CD4-positive, alpha-beta memory T cell (primary cell): Measurements from ENCODE around the gene XXYLT1. TPM values are rescaled to one million over a fixed set of nuclear protein-coding genes. Genes with fewer than 3 reads are reported as not detected.

Experiments used
- CTCF ChIA-PET: fragments of 350-600 bp; sonication (Branson Sonifier 250); formaldehyde crosslinking; loops from one replicate; lab custom pipeline; 2021; ENCODE audit warnings: inconsistent platforms; ENCODE audit not compliant: partially characterized antibody; lab: Charles Lee
- POLR2A ChIA-PET: fragments of 350-600 bp; sonication (Branson Sonifier 250); formaldehyde crosslinking; loops from one replicate; lab custom pipeline; 2021; ENCODE audit not compliant: partially characterized antibody; lab: Charles Lee
- DNase-seq, 5 donors: peaks; one replicate each; pipeline versions ENCODE4 v3.0.0 to v3.0.0-alpha.2; 2020 to 2022; ENCODE audit warnings: mixed read lengths in 1 of 5
- H3K27ac ChIP-seq: one replicate; pipeline ENCODE4 v1.7.0; 2013; ENCODE audit warnings: low read depth, low read length
- H3K27me3 ChIP-seq: 2 replicates; pipeline ENCODE4 v1.7.0; 2013; ENCODE audit warnings: mild to moderate bottlenecking, low read length, moderate library complexity; ENCODE audit not compliant: insufficient read depth
- H3K36me3 ChIP-seq: 2 replicates; pipeline ENCODE4 v1.7.0; 2013; ENCODE audit warnings: mild to moderate bottlenecking, low read length, moderate library complexity; ENCODE audit not compliant: insufficient read depth
- H3K4me1 ChIP-seq: 2 replicates; pipeline ENCODE4 v1.7.0; 2013; ENCODE audit warnings: mild to moderate bottlenecking, low read length, moderate library complexity; ENCODE audit not compliant: insufficient read depth
- H3K4me3 ChIP-seq, 2 donors: one replicate each; pipeline ENCODE4 v1.7.0; 2013; ENCODE audit warnings: low read length in 2 of 2, mild to moderate bottlenecking in 1 of 2
- H3K9me3 ChIP-seq, 2 donors: one replicate each; pipeline ENCODE4 v1.7.0; 2013; ENCODE audit warnings: low read length in 2 of 2, control low read depth in 1 of 2; ENCODE audit not compliant: control insufficient read depth in 1 of 2
- H3K27ac Mint-ChIP-seq, 7 donors: one replicate each; pipeline ENCODE4 v1.8.0; 2020 to 2021; ENCODE audit warnings: mixed read lengths in 7 of 7, mild to moderate bottlenecking in 6 of 7, inconsistent platforms in 3 of 7, moderate library complexity in 3 of 7
- H3K27me3 Mint-ChIP-seq, 2 donors: one replicate each; pipeline ENCODE4 v1.8.0; 2020 to 2021; ENCODE audit warnings: mixed read lengths in 2 of 2
- H3K36me3 Mint-ChIP-seq, 2 donors: one replicate each; pipeline ENCODE4 v1.8.0; 2020 to 2021; ENCODE audit warnings: mixed read lengths in 2 of 2, inconsistent platforms in 1 of 2, mild to moderate bottlenecking in 1 of 2
- H3K4me1 Mint-ChIP-seq, 4 donors: one replicate each; pipeline ENCODE4 v1.8.0; 2020 to 2021; ENCODE audit warnings: mixed read lengths in 4 of 4, mild to moderate bottlenecking in 1 of 4
- H3K4me3 Mint-ChIP-seq, 8 donors: one replicate each; pipeline ENCODE4 v1.8.0; 2020 to 2021; ENCODE audit warnings: mixed read lengths in 8 of 8, mild to moderate bottlenecking in 7 of 8, moderate library complexity in 6 of 8, inconsistent platforms in 3 of 8
- H3K9me3 Mint-ChIP-seq, 8 donors: one replicate each; pipeline ENCODE4 v1.8.0; 2020 to 2021; ENCODE audit warnings: mixed read lengths in 8 of 8, mild to moderate bottlenecking in 5 of 8, inconsistent platforms in 3 of 8, moderate library complexity in 1 of 8
- intact Hi-C: fragments of 100-400 bp; cut with micrococcal nuclease; formaldehyde crosslinking; loops from one replicate; pipeline ENCODE4 v1.15.1; 2023
- polyA plus RNA-seq, 2 donors: library from polyadenylated mRNA; unstranded; fragments of 300-500 nt; fragmentation: Illumina TruSeq; gene quantifications; one replicate each; pipeline ENCODE4 v1.2.3, GENCODE V29; 2021
- total RNA-seq, 2 experiments: library from RNA; stranded (reverse); gene quantifications; one replicate each; pipeline ENCODE4 v1.2.3, GENCODE V29; 2021

The XXYLT1 gene
- total and polyA plus RNA-seq, 4 experiments from 2014 or later = 3.9 to 6.3 (median 4.3) TPM

DNA sequence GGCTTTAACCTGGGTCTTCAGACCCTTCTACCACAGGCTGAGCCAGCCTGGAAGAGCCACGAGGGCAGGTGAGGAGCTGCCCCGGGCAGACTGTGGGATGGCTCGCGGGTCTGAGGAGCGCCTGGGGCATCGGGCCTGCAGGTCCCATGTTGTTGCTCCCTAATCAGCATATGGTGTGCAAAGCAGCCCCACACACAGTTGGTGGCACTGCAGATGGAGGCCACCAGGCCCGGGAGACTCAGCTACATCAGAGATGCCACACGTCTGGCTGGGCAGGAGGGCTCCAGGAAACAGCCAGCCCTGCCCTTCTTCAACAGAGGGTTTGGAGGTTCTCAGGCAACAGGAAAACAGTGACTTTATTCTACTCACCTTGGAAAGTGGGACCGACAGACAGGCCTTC lies 63.9 kb downstream of the XXYLT1 start:
- ChIA-PET POLR2A (no interaction called here), CTCF (no interaction called here)
- Histone ChIP-seq H3K4me3 (no peak overlapping the region), H3K4me1 (peaks cover 21% of the 10 kb centered on the region), H3K27ac (no peak overlapping the region), H3K36me3 (no peaks in the 10 kb centered on the region), H3K9me3 (no peaks in the 10 kb centered on the region), H3K27me3 (no peaks in the 10 kb centered on the region)
- intact Hi-C loops = no loop called here
- Mint-ChIP-seq H3K4me1 (peaks cover 13 to 25% (median 19%) of the 10 kb centered on the region in 4 donors), H3K9me3 (peaks cover 0 to 2% (median 0%) of the 10 kb centered on the region in 8 donors), H3K36me3 (peaks cover 0 to 1% of the 10 kb centered on the region in 2 donors), H3K4me3 (no peak overlapping the region), H3K27me3 (no peaks in the 10 kb centered on the region), H3K27ac (no peak overlapping the region)
- DNase-seq = no peak

DNA sequence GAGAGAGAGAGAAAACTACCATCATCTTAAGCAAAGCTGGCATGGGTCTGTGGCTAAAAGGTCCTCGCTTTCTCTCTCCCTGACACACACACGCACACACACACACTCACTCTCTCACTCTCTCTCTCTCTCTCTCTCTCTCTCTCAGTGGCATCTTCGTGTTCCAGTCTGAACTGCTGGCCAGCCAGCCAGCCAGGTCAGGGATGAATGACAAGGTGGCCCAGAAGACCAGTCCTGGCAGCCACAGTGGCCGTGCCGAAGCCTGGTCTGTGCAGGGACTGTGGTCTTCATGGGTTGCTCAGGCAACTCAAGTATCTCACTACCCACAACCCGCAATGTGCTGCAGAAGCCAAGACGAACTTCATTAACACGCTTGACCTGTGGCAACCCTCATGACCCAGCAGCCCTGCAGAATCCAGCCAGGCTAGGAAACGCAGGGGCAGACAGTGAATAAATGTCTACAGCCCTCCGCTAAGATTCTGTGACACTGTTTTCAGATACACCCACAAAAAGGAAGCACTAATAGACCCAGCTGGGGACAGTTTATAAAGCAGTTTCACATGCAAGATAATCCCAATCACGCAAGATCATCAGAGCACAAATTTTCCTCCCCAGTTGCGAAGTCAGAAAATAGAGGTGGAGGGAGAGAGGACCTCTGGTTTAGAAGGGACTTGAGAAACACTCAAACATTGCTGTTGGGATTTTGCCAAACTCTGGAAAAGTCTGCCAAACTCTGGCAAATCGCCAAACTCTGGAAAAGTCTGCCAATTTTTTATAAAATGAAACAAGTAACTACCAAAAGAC lies 66.4 kb downstream of the XXYLT1 start:
- Mint-ChIP-seq H3K9me3 (peaks cover 0 to 2% (median 0%) of the 10 kb centered on the region in 8 donors), H3K27me3 (no peaks in the 10 kb centered on the region), H3K27ac (peak overlapping the region in 2 of 7 donors; percentile 1 to 83), H3K36me3 (no peaks in the 10 kb centered on the region), H3K4me3 (peak overlapping the region in 2 of 8 donors; percentile 45 to 52), H3K4me1 (peaks cover 10 to 22% (median 17%) of the 10 kb centered on the region in 4 donors)
- no peak overlapping the region for H3K4me3 ChIP-seq
- H3K9me3 ChIP-seq = no peaks in the 10 kb centered on the region
- intact Hi-C loops = no loop called here
- H3K27me3 ChIP-seq = no peaks in the 10 kb centered on the region
- ChIA-PET CTCF (interaction anchor here (0.7 to 1.7 kb wide), 2 partner anchors 16 to 18 kb away, joined by 3 to 4 read pairs; no protein-coding TSS in a partner anchor), POLR2A (no interaction called here)
- peaks cover 21% of the 10 kb centered on the region for H3K4me1 ChIP-seq
- H3K36me3 ChIP-seq = no peaks in the 10 kb centered on the region
- no peak for DNase-seq
- no peak overlapping the region for H3K27ac ChIP-seq

DNA sequence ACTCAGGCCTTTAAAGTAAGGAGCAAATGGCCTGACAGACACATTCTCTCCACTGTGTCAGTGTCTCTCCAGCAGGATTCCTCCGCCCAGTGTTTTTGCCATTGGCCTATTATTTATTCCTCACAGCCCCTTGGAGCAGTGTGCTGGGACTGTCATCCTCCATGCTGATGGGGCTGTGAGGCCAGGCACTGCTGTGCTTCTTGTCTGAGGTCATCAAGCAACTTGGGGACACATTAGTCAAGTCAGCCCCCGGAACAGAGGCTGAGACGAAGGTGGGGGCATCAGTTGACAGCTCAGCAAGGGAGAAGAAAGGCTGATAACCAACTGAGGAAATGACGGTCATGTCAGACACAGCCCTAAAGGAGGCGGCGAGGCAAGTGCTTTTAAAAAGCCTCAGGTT lies 67.4 kb downstream of the XXYLT1 start:
- H3K36me3 Mint-ChIP-seq = no peaks in the 10 kb centered on the region
- H3K27ac ChIP-seq = no peak overlapping the region
- H3K4me1 Mint-ChIP-seq = peaks cover 10 to 21% (median 15%) of the 10 kb centered on the region in 4 donors

DNA sequence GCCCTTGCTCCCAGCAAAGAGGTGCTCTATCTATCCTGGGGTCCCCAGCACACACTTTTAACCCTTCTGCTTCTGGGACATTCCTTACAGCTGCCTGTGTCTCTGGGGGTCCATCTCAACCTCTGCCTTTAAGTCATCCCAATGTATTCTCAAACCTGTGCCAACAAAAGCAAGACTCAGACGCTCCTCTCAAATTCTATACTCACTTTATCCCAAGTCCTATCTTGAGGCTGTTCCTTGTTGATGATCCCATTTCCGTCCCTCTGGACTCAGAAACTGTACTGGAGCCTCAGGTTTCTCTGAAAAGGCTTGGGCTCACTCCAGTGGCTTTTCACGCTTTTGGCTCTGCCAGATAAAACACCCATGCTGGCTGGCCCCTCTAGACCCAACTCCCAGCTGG lies 69.7 kb downstream of the XXYLT1 start:
- ChIA-PET POLR2A (no interaction called here), CTCF (no interaction called here)
- Mint-ChIP-seq H3K27me3 (no peaks in the 10 kb centered on the region), H3K4me3 (no peak overlapping the region), H3K27ac (no peak overlapping the region), H3K36me3 (no peaks in the 10 kb centered on the region), H3K9me3 (peaks cover 0 to 2% (median 0%) of the 10 kb centered on the region in 8 donors), H3K4me1 (peaks cover 7 to 20% (median 11%) of the 10 kb centered on the region in 4 donors)
- intact Hi-C loops = no loop called here
- no peak overlapping the region for H3K27ac ChIP-seq
- no peaks in the 10 kb centered on the region for H3K27me3 ChIP-seq
- no peak overlapping the region for H3K4me3 ChIP-seq
- DNase-seq = no peak
- no peaks in the 10 kb centered on the region for H3K9me3 ChIP-seq
- H3K4me1 ChIP-seq = peaks cover 9% of the 10 kb centered on the region
- no peaks in the 10 kb centered on the region for H3K36me3 ChIP-seq

More for the DNA sequence above, 67.4 kb downstream of the XXYLT1 start:
- Histone ChIP-seq H3K27me3 (no peaks in the 10 kb centered on the region), H3K36me3 (no peaks in the 10 kb centered on the region), H3K9me3 (no peaks in the 10 kb centered on the region), H3K4me1 (peaks cover 18% of the 10 kb centered on the region), H3K4me3 (no peak overlapping the region)
- POLR2A ChIA-PET = no interaction called here
- intact Hi-C loops = no loop called here
- CTCF ChIA-PET = interaction anchor here (0.7 to 1.7 kb wide), 2 partner anchors 15 to 19 kb away, joined by 3 to 4 read pairs; no protein-coding TSS in a partner anchor
- Mint-ChIP-seq H3K9me3 (peaks cover 0 to 2% (median 0%) of the 10 kb centered on the region in 8 donors), H3K4me3 (peak overlapping the region in 1 of 8 donors; percentile 27), H3K27me3 (no peaks in the 10 kb centered on the region), H3K27ac (peak overlapping the region in 2 of 7 donors; percentile 9 to 61)
- DNase-seq = no peak

- peaks cover 9% of the 10 kb centered on the region for H3K4me1 ChIP-seq
- Mint-ChIP-seq H3K27ac (no peak overlapping the region), H3K4me1 (peaks cover 5 to 19% (median 12%) of the 10 kb centered on the region in 4 donors), H3K4me3 (no peak overlapping the region), H3K27me3 (no peaks in the 10 kb centered on the region), H3K36me3 (no peaks in the 10 kb centered on the region), H3K9me3 (peaks cover 0 to 2% (median 0%) of the 10 kb centered on the region in 8 donors)
- DNase-seq = no peak
- ChIA-PET CTCF (no interaction called here), POLR2A (no interaction called here)
- H3K36me3 ChIP-seq = no peaks in the 10 kb centered on the region
- intact Hi-C loops = no loop called here
- no peak overlapping the region for H3K4me3 ChIP-seq
- no peaks in the 10 kb centered on the region for H3K9me3 ChIP-seq
- H3K27ac ChIP-seq = no peak overlapping the region
- H3K27me3 ChIP-seq = no peaks in the 10 kb centered on the region
Measured at GRCh38 chr3:195200010-195200822, 70.7 kb downstream of the XXYLT1 start.

DNA sequence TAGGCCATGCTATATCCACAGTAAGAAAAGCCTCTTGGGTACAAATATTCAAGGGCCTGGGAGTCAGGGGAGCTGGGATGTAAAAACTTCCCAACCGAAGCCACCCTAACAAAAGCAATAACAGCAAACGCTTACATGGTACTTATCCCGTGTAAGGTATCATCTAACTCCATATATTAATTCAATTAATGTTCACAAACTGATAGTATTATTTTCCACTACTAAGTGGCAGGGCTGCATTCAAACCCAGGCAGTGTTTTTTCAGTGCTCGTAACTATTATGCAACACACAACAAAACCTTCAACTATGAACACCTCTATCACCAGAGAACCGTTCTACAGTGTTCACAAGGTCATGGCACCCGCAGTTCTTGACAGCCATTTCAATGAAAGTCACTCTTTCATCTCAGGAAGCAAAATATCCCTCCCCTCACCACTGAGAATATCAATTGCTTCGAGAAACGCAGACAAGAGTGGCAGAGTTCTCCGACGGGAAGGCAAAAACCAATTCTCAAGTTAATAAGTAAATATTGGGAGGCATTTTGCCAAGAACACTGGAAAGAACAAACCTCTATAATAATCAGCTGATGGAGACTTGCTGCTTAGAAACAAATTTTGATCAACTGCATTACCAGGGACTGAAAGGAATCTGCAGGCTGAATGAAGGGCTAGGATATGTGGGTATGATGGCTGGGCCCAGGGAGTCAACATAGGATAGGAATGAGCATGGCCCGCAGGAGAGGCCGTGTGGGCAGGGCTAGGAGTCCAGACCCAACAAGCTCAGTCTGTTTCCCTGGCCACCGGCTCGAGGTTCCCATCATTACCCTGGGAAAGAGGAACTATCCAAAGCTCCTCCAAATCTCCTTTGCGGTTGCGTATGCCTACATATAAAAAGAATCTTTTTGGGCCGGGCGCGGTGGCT lies 72.3 kb downstream of the XXYLT1 start:
- intact Hi-C loops = no loop called here
- Mint-ChIP-seq H3K27ac (no peak overlapping the region), H3K36me3 (no peaks in the 10 kb centered on the region), H3K4me3 (no peak overlapping the region), H3K4me1 (peaks cover 8 to 17% (median 13%) of the 10 kb centered on the region in 4 donors), H3K9me3 (no peaks in the 10 kb centered on the region), H3K27me3 (no peaks in the 10 kb centered on the region)
- no peaks in the 10 kb centered on the region for H3K36me3 ChIP-seq
- no peak overlapping the region for H3K27ac ChIP-seq
- H3K27me3 ChIP-seq = no peaks in the 10 kb centered on the region
- DNase-seq = no peak
- peaks cover 12% of the 10 kb centered on the region for H3K4me1 ChIP-seq
- H3K4me3 ChIP-seq = no peak overlapping the region
- ChIA-PET POLR2A (no interaction called here), CTCF (no interaction called here)
- H3K9me3 ChIP-seq = no peaks in the 10 kb centered on the region
